Right cardiac atrium (tissue), 5 donors: Measurements from ENCODE around the gene ERGIC1. TPM values are rescaled to one million over a fixed set of nuclear protein-coding genes. Genes with fewer than 3 reads are reported as not detected.
"Not testable (repeated sequence)": the region's sequence is repeated elsewhere in the genome, so short reads cannot be mapped to it uniquely, and the experiment has no call there.

ENCODE experiments used
- ATAC-seq, 2 donors: fragments of 200-7000 bp; cut with Tn5 transposase; one replicate each; pipeline versions ENCODE4 v1.8.0 to v1.9.1; 2020; ENCODE audit warnings: moderate library complexity in 2 of 2, mild to moderate bottlenecking in 1 of 2
- DNase-seq, 3 donors: peaks; one replicate each; pipeline ENCODE4 v3.0.0-alpha.2; 2020
- H3K27ac ChIP-seq: one replicate; pipeline ENCODE4 v1.5.1; 2013; ENCODE audit warnings: mild to moderate bottlenecking, low read length, control low read depth, moderate library complexity
- H3K27me3 ChIP-seq: one replicate; pipeline ENCODE4 v1.6.1; 2013; ENCODE audit not compliant: control insufficient read depth, insufficient read depth
- H3K4me1 ChIP-seq: one replicate; pipeline ENCODE4 v1.6.1; 2013; ENCODE audit warnings: low read length; ENCODE audit not compliant: control insufficient read depth, insufficient read depth
- H3K4me3 ChIP-seq: one replicate; pipeline ENCODE4 v1.5.1; 2013; ENCODE audit warnings: low read length, control low read depth
- H3K9me3 ChIP-seq: one replicate; pipeline ENCODE4 v1.6.1; 2013; ENCODE audit warnings: low read length; ENCODE audit not compliant: control insufficient read depth
- WGBS: extraction: QIAGEN DNeasy Blood & Tissue Kit; methylation state at CpG from one replicate; pipeline ENCODE4 v1.1.7; 2013; 5-methylcytosine and 5-hydroxymethylcytosine counted together
- intact Hi-C, 4 donors: fragments of 100-400 bp; cut with DNase I; formaldehyde crosslinking; loops; one replicate each; pipeline versions ENCODE4 v1.11.0 to v1.14.0; 2022 to 2023
- polyA plus RNA-seq: library from polyadenylated mRNA; stranded (reverse); fragments of 200-250 nt; gene quantifications from one replicate; pipeline ENCODE4 v1.2.3, GENCODE V29; 2013
- total RNA-seq, 4 donors: library from RNA; stranded (reverse); fragmentation: NEBNext Ultra II Directional; extraction: Animal tissue kit (Norgen Biotek cat#: 25700); gene quantifications; one replicate each; pipeline ENCODE4 v1.2.1, GENCODE V29; 2021
- donor health status: healthy with polysubstance abuse.
- donor health status: DM: no; HTN: yes; CAD: no.
- donor health status: DM: no; HTN: no; CAD: no.
- donor health status: DM: no; HTN: yes; CAD: no; lungs with severe emphysema.
- donor health status: DM: yes; HTN: yes; CAD: no.

Gene ERGIC1
- total and polyA plus RNA-seq, 5 donors: 73.1 to 96.8 (median 85.0) TPM

DNA sequence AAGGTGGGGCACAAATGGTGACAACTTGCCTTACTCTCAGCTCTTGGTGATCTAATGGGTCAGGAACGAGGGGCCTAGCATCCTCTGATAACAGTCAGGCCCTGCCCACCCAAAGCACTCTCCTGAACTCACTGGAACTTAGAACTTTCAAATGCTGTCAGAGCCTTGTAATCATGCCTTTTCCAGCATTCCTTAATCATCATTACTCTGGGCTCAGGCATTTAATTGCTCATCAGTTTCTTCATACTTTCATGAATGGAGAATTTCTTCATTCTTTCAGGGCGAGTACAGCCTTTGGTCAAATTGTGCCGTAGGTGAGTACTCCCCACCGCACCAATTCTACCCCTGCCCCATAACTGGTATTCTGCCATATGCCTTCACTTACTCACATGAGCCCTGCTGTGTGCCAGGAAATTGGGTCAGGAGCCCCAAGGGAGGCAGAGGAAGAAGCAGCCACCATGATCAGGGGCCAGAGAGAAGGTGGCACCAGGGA, 32.8 kb upstream of the ERGIC1 start:
- ATAC-seq (peak in 1 of 2 donors; percentile 54), DNase-seq (peak in 1 of 3 donors; percentile 20)
- H3K9me3 ChIP-seq: no peaks in the 10 kb centered on the region
- H3K4me3 ChIP-seq: no peak overlapping the region
- H3K27ac ChIP-seq: no peak overlapping the region
- no peaks in the 10 kb centered on the region for H3K4me1 ChIP-seq
- intact Hi-C loops: no loop called here
- no peaks in the 10 kb centered on the region for H3K27me3 ChIP-seq
- 64% methylated on average over 4 of the region's 4 CpGs for WGBS

DNA sequence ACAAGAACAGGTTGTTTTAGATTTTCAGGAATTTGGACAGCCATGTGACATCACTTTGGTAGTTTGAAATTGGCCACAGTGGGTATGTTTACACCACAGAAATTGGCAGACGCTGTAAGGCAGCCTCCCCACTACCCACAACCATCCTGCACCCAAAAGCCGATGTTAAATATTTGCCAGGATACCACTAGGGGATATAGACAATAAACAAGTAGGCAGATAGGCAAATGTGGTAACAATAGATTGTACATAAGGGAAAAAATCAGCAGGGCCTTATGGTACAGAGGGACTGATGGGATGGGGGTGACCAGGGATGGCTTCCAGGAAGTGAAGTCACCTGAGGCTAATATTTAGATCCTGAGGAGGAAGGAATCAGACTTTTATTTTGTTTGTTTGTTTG, 31.9 kb upstream of the ERGIC1 start:
- Histone ChIP-seq H3K27ac (no peak overlapping the region), H3K27me3 (no peaks in the 10 kb centered on the region), H3K4me1 (no peaks in the 10 kb centered on the region), H3K9me3 (no peaks in the 10 kb centered on the region), H3K4me3 (no peak overlapping the region)
- ATAC-seq: no peak
- no peak for DNase-seq
- WGBS: 98% methylated on average over 2 of the region's 2 CpGs
- intact Hi-C loops: no loop called here

DNA sequence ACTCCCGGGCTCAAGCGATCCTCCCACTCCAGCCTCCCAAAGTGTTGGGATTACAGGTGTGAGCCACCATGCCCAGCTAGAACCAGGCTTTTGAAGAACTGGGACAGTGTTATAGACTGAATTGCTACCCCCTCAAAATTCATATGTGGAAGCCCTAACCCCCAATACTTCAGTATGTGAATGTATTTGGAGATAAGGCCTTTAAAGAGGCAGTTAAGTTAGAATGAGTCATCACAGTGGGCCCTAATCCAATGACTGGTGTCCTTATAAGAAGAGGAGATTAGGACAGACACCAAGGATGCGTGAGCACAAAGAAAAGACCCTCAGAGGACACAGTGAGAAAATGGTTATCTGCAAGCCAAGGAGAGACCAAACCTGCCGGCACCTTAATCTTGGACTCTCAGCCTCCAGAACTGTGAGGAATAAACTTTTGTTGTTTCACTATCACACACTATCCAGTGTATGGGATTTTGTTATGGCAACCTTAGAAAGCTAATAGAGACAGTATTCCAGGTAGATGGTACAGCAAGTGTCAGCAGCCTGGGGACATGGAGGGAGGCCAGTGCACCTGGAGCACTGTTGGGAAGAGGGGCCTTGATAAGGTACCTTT, 31.4 kb upstream of the ERGIC1 start:
- DNase-seq (no peak), ATAC-seq (no peak)
- intact Hi-C loops: no loop called here
- no peaks in the 10 kb centered on the region for H3K4me1 ChIP-seq
- H3K27ac ChIP-seq: no peak overlapping the region
- no peak overlapping the region for H3K4me3 ChIP-seq
- 85% methylated on average over 4 of the region's 4 CpGs for WGBS
- no peaks in the 10 kb centered on the region for H3K9me3 ChIP-seq
- no peaks in the 10 kb centered on the region for H3K27me3 ChIP-seq

DNA sequence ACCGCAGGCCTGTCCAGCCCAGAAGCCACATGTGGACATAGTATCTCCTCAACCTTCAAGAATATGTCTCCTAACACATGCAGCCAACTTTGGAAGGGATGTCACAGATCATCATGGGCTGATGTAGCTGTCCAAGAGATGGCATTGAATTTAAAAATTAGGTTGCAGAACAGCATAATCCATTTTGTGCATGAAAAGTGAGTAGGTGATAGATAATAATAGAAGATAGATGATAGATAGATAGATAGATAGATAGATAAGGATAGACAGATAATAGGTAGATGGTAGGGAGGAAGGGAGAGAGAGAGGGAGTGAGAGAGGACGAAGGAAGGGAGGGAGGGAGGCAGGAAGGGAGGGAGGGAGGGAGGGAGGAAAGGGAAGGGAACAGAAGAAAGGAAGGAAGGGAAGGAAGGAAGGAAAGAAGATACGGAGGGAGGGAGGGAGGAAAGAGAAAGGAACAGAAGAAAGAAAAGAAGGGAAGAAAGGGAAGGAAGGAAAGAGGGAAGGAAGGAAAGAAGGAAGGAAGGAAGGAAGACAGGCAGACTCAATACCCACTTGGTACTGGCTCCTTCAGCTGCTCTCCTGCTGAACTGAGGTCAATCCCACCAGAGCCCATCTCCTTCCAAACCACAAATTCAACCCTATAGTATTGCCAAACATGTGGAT, 28.9 kb upstream of the ERGIC1 start:
- Histone ChIP-seq H3K4me3 (no peak overlapping the region), H3K27ac (no peak overlapping the region), H3K4me1 (no peaks in the 10 kb centered on the region), H3K9me3 (no peaks in the 10 kb centered on the region), H3K27me3 (no peaks in the 10 kb centered on the region)
- 71% methylated on average over 3 of the region's 3 CpGs for WGBS
- ATAC-seq (no peak), DNase-seq (no peak)
- intact Hi-C loops: no loop called here

DNA sequence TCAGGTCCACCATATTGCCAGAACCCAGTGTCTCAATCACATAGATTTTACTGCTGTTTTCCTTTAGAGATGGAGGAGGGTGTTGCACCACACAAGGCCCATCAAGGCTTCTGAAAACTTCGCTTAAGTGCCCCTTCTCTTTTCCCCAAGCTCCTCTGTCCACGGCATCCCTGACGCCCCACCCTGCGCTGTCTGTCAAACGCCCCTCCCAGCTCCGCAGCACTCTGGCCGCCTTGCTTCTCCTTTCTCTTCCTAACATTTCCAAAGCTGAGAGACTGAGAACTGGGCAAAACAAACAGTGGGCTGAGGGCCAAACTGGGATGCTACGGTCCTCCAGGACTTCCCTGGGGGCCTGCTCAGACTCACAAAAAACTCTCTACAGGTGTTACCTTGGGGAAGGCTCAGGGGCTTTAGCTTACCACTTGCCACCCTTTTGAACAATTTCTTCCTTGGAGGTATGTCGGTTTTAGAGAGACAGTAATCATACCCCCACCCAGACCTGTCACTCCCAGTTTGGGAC, 28.3 kb upstream of the ERGIC1 start:
- Histone ChIP-seq H3K9me3 (no peaks in the 10 kb centered on the region), H3K4me3 (no peak overlapping the region), H3K4me1 (no peaks in the 10 kb centered on the region), H3K27ac (no peak overlapping the region), H3K27me3 (no peaks in the 10 kb centered on the region)
- WGBS: 80% methylated on average over 9 of the region's 9 CpGs
- intact Hi-C loops: no loop called here
- no peak for ATAC-seq
- DNase-seq: peak; percentile 26 to 78 (median 74)

DNA sequence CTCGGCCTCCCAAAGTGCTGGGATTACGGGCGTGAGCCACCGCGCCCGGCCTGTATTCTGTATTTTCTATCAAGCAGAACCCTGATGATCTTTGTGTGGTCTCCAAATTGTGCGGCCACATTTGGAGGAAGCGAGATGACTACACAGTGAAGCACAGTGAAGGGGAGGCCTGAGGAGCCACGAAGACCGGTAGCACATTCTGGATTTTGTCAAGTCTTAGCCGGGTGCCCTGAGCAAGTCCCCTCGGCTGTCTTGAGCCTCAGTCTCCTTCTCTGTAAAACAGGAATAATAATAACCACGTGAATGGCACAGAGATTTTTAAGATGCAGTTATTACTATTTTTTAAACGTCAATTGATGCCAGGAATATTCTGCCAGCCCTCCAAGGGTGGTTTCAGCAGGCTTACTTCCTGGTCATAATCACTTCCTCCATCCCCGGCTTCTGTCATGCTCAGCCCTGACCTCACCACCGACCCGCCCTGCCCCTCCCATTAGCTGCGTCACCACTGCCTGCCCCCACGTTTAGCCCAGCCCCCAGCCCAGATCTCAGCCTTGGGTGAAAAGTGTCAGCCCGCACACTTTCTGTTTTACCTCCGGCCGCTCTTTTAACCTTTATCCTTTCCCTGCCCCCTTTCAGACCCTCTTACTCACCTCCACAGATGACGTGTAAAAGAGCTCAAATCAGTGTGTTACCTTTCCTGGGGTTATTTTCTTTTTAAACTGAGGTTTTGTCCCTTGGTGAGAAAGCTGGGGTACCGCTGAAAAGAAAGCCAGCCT, 27.0 kb upstream of the ERGIC1 start:
- Histone ChIP-seq H3K4me1 (no peaks in the 10 kb centered on the region), H3K9me3 (no peaks in the 10 kb centered on the region), H3K27ac (peak overlapping the region; percentile 58), H3K27me3 (no peaks in the 10 kb centered on the region), H3K4me3 (peak overlapping the region; percentile 5)
- DNase-seq (peak; percentile 88 to 95 (median 95)), ATAC-seq (peak; percentile 98 to 99)
- 59% methylated on average over 24 of the region's 24 CpGs for WGBS
- intact Hi-C loops: no loop called here

DNA sequence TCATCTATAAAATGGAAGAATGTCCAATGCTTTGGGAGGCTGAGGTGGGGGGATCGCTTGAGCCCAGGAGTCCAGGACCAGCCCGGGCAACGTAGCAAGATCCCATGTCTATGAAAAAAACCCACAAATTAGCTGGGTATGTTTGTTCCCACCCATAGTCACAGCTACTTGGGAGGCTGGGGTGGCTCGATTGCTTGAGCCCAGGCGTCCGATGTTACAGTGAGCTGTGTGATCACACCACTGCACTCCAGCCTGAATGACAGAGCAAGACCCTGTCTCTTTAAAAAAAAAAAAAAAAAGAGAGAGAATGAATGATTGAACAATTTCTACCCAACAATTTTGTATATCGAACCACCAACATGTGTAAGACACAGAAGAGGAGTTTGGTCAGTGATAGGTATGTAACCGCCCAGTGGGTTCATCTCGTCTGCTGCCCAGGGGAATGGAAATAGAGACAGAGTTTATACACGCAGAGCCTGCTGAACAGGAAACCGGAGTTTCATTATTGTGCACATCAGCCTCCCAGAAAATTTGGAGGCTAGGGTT, 26.2 kb upstream of the ERGIC1 start:
- Histone ChIP-seq H3K9me3 (no peaks in the 10 kb centered on the region), H3K27me3 (no peaks in the 10 kb centered on the region), H3K27ac (peak overlapping the region; percentile 50), H3K4me3 (no peak overlapping the region), H3K4me1 (no peaks in the 10 kb centered on the region)
- intact Hi-C loops: no loop called here
- 90% methylated on average over 11 of the region's 11 CpGs for WGBS
- DNase-seq: no peak
- no peak for ATAC-seq

DNA sequence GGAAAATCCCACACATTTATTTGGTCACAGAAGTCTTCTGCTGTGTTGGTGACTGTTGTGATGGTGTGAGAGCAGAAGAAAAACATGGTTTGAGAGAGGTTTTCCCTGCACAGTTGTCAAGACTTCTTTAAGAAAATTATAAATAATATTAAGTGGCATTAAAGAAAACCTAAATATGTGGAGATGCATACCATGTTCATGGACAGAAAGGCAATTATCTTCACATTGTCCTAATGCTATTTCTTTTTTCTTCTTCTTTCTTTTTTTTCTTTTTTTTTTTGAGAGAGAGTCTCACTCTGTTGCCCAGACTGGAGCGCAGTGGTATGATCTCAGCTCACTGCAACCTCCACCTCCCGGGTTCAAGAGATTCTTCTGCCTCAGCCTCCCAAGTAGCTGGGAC, 24.3 kb upstream of the ERGIC1 start:
- no peaks in the 10 kb centered on the region for H3K27me3 ChIP-seq
- intact Hi-C loops: no loop called here
- ATAC-seq: no peak
- no peak for DNase-seq
- no peaks in the 10 kb centered on the region for H3K4me1 ChIP-seq
- no peaks in the 10 kb centered on the region for H3K9me3 ChIP-seq
- H3K27ac ChIP-seq: no peak overlapping the region
- WGBS: 97% methylated on average over 2 of the region's 2 CpGs
- no peak overlapping the region for H3K4me3 ChIP-seq

DNA sequence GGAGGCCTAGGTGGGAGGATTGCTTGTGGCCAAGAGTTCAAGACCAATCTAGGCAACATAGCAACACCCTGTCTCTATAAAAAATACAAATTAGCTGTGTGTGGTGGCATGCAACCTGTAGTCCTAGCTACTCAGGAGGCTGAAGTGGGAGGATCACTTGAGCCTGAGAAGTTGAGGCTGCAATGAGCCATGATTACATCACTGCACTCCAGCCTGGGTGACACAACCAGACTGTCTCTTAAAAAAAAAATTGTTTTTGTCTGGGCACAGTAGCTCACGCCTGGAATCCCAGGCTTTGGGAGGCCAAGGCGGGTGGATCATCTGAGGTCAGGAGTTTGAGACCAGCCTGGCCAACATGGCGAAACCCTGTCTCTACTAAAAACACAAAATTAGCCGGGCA, 23.1 kb upstream of the ERGIC1 start:
- H3K27ac ChIP-seq, DNase-seq, H3K9me3 ChIP-seq, ATAC-seq, intact Hi-C loops, H3K4me3 ChIP-seq, H3K4me1 ChIP-seq, H3K27me3 ChIP-seq: not testable (repeated sequence)
- 97% methylated on average over 4 of the region's 4 CpGs for whole genome bisulfite sequencing

DNA sequence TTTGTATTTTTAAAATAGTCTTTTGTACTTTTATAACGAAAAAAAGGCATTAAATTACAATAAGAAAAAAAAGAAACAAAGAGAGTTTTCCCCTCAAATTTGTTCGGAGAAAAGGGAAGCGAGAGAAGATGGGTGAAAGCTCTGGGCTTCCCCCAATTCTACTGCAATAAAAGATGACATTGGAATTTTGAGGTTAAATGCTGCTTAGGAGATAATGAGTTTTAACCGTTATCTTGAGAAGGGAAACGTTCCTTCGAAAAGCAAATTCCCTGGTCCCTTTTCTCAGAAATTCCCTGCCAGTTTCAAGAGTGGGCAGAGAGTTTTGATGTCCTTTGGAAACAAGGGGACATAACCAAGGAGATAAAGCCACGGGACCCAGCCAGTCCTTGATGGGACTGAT, 18.4 kb upstream of the ERGIC1 start:
- WGBS: 66% methylated on average over 7 of the region's 7 CpGs
- Histone ChIP-seq H3K4me3 (no peak overlapping the region), H3K27ac (no peak overlapping the region), H3K27me3 (no peaks in the 10 kb centered on the region), H3K4me1 (peaks cover 6% of the 10 kb centered on the region), H3K9me3 (no peaks in the 10 kb centered on the region)
- ATAC-seq (no peak), DNase-seq (no peak)
- intact Hi-C loops: no loop called here
